Femur (tissue), 1 donor: ENCODE results near the gene GJE1.

Source experiments
- DNase-seq: peaks from one replicate; pipeline ENCODE4 v3.0.0-alpha.2; 2017

The GJE1 gene

GRCh38 chr6:142167071-142167470 lies 34.3 kb downstream of the GJE1 start:
- no peak for DNase-seq

GRCh38 chr6:142167486-142167885 lies 34.8 kb downstream of the GJE1 start:
- no peak for DNase-seq

GRCh38 chr6:142171351-142171750 lies 38.6 kb downstream of the GJE1 start:
- DNase-seq = no peak

- DNase-seq = no peak
These were observed 40.0 kb downstream of the GJE1 start for GRCh38 chr6:142172758-142173157.

DNA sequence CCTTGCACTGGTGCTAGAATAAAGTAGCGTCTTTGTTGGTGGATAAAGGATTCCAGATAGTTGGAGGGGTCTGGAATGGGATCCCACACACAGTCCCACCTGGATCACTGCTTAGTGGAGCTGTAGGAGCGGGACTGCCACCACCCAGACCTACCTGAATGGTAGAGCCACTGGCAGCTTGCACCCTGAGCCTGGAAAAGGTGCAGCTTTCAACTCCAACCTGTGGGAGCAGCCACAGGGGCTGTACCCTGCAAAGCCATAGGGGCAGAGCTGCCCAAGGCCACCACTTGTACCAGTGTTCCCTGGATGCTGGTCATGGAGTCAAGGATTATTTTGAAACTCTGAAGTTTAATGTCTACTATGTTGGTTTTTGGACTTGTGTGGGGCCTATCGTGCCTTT lies 41.3 kb downstream of the GJE1 start:
- DNase-seq = no peak

GRCh38 chr6:142174703-142175102 lies 42.0 kb downstream of the GJE1 start:
- no peak for DNase-seq

GRCh38 chr6:142178129-142178528 lies 45.4 kb downstream of the GJE1 start:
- DNase-seq = no peak

GRCh38 chr6:142182004-142182403 lies 49.3 kb downstream of the GJE1 start:
- no peak for DNase-seq

GRCh38 chr6:142183351-142183750 lies 50.6 kb downstream of the GJE1 start:
- no peak for DNase-seq

DNA sequence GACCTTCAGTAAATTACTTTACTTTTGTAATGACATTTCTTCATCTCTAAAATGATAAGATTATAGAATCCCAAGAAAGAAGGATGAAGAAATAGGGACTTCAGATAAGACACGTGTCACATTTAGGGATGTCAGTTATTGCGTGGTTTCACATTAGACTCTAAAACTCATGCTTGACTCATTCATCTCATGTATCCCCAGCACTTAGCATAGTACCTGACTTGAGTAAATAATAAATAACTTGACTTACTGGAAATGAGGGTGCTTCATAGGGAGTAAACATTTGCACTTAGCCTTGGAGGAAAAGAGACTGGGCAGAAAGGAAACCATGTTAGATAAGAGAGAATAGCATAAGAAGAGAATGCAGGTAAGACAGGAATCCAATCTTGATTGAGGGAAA lies 51.6 kb downstream of the GJE1 start:
- DNase-seq = no peak
